Retinal pigment epithelial cell (primary cell): ENCODE measurements around the gene TTC21A.
"Not testable (repeated sequence)": the region's sequence is repeated elsewhere in the genome, so short reads cannot be mapped to it uniquely, and the experiment has no call there.

Source experiments
- DNase-seq: peaks from one replicate; pipeline ENCODE4 v3.0.0-alpha.2; 2010; ENCODE audit warnings: low read depth
- H3K4me3 ChIP-seq: 2 replicates; pipeline ENCODE4 v1.5.1; 2011; ENCODE audit warnings: mild to moderate bottlenecking, low read length, control low read depth, moderate library complexity
- CTCF ChIP-seq: conservative IDR thresholded peaks from 2 replicates; pipeline ENCODE4 v1.5.1; 2011; ENCODE audit warnings: low read depth, low read length, control low read depth, inconsistent platforms

Gene TTC21A

GRCh38 chr3:39166134-39166710 lies 58.7 kb downstream of the TTC21A start:
- peak; percentile 96 for DNase-seq

GRCh38 chr3:39166932-39167532 lies 59.6 kb downstream of the TTC21A start:
- TF ChIP-seq CTCF = no peak
- no peak for DNase-seq
- no peak overlapping the region for H3K4me3 ChIP-seq

More at GRCh38 chr3:39166134-39166710, 58.7 kb downstream of the TTC21A start:
- H3K4me3 ChIP-seq = no peak overlapping the region
- peak; percentile 18 for TF ChIP-seq CTCF

GRCh38 chr3:39168156-39168780 lies 60.8 kb downstream of the TTC21A start:
- no peak overlapping the region for H3K4me3 ChIP-seq
- TF ChIP-seq CTCF = no peak

GRCh38 chr3:39169712-39170111 lies 62.2 kb downstream of the TTC21A start:
- no peak for TF ChIP-seq CTCF
- no peak for DNase-seq
- H3K4me3 ChIP-seq = no peak overlapping the region

More at GRCh38 chr3:39168156-39168780, 60.8 kb downstream of the TTC21A start:
- no peak for DNase-seq

- TF ChIP-seq CTCF = no peak
- DNase-seq = no peak
- H3K4me3 ChIP-seq = no peak overlapping the region
Measured at GRCh38 chr3:39170461-39170860, 63.0 kb downstream of the TTC21A start.

GRCh38 chr3:39170877-39171276 lies 63.4 kb downstream of the TTC21A start:
- DNase-seq, H3K4me3 ChIP-seq: not testable (repeated sequence)

GRCh38 chr3:39171860-39172259 lies 64.4 kb downstream of the TTC21A start:
- H3K4me3 ChIP-seq = no peak overlapping the region
- TF ChIP-seq CTCF = no peak
- no peak for DNase-seq
